OCI-LY1 (cell line): ENCODE data around the gene DYSF.

Experiments
- H2AFZ ChIP-seq: fragments of 200-600 bp; sonication (generic), shearing (Covaris generic); 2 replicates; pipeline ENCODE4 v1.6.0; 2014; ENCODE audit warnings: antibody characterized with exemption, mild to moderate bottlenecking, low read length
- H3F3A ChIP-seq: fragments of 200-600 bp; sonication (generic), shearing (Covaris generic); 2 replicates; pipeline ENCODE4 v1.6.0; 2014; ENCODE audit warnings: mild to moderate bottlenecking, antibody characterized with exemption, low read length, moderate library complexity; ENCODE audit not compliant: insufficient read depth
- H3K27ac ChIP-seq: fragments of 200-600 bp; sonication (generic); 2 replicates; pipeline ENCODE4 v1.5.1; 2014; ENCODE audit warnings: low read length, mixed run types, mild to moderate bottlenecking, low read depth; ENCODE audit not compliant: poor library complexity, severe bottlenecking
- H3K27me3 ChIP-seq: fragments of 200-600 bp; sonication (generic); 2 replicates; pipeline ENCODE4 v1.6.0; 2014; ENCODE audit warnings: antibody characterized with exemption, mild to moderate bottlenecking, low read length, moderate library complexity; ENCODE audit not compliant: insufficient read depth
- H3K36me3 ChIP-seq: fragments of 200-600 bp; sonication (generic); 2 replicates; pipeline ENCODE4 v1.6.1; 2014; ENCODE audit warnings: mild to moderate bottlenecking, antibody characterized with exemption, low read length, moderate library complexity, mixed read lengths; ENCODE audit not compliant: insufficient read depth
- H3K4me1 ChIP-seq: fragments of 200-600 bp; sonication (generic); 2 replicates; pipeline ENCODE4 v1.5.1; 2014; ENCODE audit warnings: mild to moderate bottlenecking, low read length, moderate library complexity; ENCODE audit not compliant: insufficient read depth, severe bottlenecking
- H3K4me2 ChIP-seq: fragments of 200-600 bp; sonication (generic), shearing (Covaris generic); 2 replicates; pipeline ENCODE4 v1.6.1; 2014; ENCODE audit warnings: low read length
- H3K4me3 ChIP-seq: fragments of 200-600 bp; sonication (generic); 2 replicates; pipeline ENCODE4 v1.5.1; 2014; ENCODE audit warnings: low read length, low read depth, mild to moderate bottlenecking, mixed read lengths; ENCODE audit not compliant: poor library complexity, severe bottlenecking
- H3K79me2 ChIP-seq: fragments of 200-600 bp; shearing (Covaris generic); 2 replicates; pipeline ENCODE4 v1.6.1; 2016; ENCODE audit warnings: mixed run types, low read length, mixed read lengths; ENCODE audit not compliant: insufficient read depth
- H3K9ac ChIP-seq: fragments of 200-600 bp; sonication (generic), shearing (Covaris generic); 2 replicates; pipeline ENCODE4 v1.6.1; 2014; ENCODE audit warnings: mild to moderate bottlenecking, low read length, mixed read lengths
- H3K9me2 ChIP-seq: fragments of 200-600 bp; sonication (generic), shearing (Covaris generic); 2 replicates; pipeline ENCODE4 v1.6.1; 2014; ENCODE audit warnings: low read depth, mild to moderate bottlenecking, low read length, mixed read lengths
- H3K9me3 ChIP-seq: fragments of 200-600 bp; shearing (Covaris generic); 2 replicates; pipeline ENCODE4 v1.6.1; 2014; ENCODE audit warnings: low read length, mixed read lengths
- H4K20me1 ChIP-seq: fragments of 200-600 bp; sonication (generic), shearing (Covaris generic); 2 replicates; pipeline ENCODE4 v1.6.0; 2016; ENCODE audit warnings: mild to moderate bottlenecking, low read length; ENCODE audit not compliant: insufficient read depth
- EZH2 ChIP-seq: fragments of 200-600 bp; sonication (generic), shearing (Covaris generic); IDR thresholded peaks from 2 replicates; pipeline ENCODE4 v1.8.0; 2017; ENCODE audit warnings: borderline replicate concordance, mixed run types, mild to moderate bottlenecking, antibody characterized with exemption, low read length, moderate library complexity, mixed read lengths
- TF ChIP-seq, protein P1 (sequence below): fragments of 200-600 bp; sonication (generic), shearing (Covaris generic); IDR thresholded peaks from 2 replicates; pipeline ENCODE4 v1.5.1; 2017; ENCODE audit warnings: mild to moderate bottlenecking, antibody characterized with exemption, low read length, moderate library complexity, mixed read lengths

Gene DYSF

GRCh38 chr2:71503837-71504236 lies 50.5 kb downstream of the DYSF start:
- Histone ChIP-seq H3K79me2 (no peaks in the 10 kb centered on the region), H3K9ac (no peak overlapping the region), H3K9me3 (no peaks in the 10 kb centered on the region), H3K4me1 (no peaks in the 10 kb centered on the region), H3F3A (no peaks in the 10 kb centered on the region), H3K27me3 (no peaks in the 10 kb centered on the region), H3K9me2 (no peaks in the 10 kb centered on the region), H2AFZ (no peak overlapping the region), H3K27ac (no peak overlapping the region), H3K4me2 (no peak overlapping the region), H4K20me1 (no peaks in the 10 kb centered on the region), H3K4me3 (no peak overlapping the region), H3K36me3 (no peaks in the 10 kb centered on the region)
- TF ChIP-seq EZH2: no peak
- TF ChIP-seq, protein P1, sequence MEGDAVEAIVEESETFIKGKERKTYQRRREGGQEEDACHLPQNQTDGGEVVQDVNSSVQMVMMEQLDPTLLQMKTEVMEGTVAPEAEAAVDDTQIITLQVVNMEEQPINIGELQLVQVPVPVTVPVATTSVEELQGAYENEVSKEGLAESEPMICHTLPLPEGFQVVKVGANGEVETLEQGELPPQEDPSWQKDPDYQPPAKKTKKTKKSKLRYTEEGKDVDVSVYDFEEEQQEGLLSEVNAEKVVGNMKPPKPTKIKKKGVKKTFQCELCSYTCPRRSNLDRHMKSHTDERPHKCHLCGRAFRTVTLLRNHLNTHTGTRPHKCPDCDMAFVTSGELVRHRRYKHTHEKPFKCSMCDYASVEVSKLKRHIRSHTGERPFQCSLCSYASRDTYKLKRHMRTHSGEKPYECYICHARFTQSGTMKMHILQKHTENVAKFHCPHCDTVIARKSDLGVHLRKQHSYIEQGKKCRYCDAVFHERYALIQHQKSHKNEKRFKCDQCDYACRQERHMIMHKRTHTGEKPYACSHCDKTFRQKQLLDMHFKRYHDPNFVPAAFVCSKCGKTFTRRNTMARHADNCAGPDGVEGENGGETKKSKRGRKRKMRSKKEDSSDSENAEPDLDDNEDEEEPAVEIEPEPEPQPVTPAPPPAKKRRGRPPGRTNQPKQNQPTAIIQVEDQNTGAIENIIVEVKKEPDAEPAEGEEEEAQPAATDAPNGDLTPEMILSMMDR: no peak

- H3K9me2 ChIP-seq: no peaks in the 10 kb centered on the region
- no peaks in the 10 kb centered on the region for H3K27me3 ChIP-seq
- H2AFZ ChIP-seq: no peak overlapping the region
- H3K36me3 ChIP-seq: no peaks in the 10 kb centered on the region
- no peaks in the 10 kb centered on the region for H3F3A ChIP-seq
- no peaks in the 10 kb centered on the region for H3K4me1 ChIP-seq
- H3K9ac ChIP-seq: no peak overlapping the region
- no peaks in the 10 kb centered on the region for H3K79me2 ChIP-seq
- H3K9me3 ChIP-seq: no peaks in the 10 kb centered on the region
- no peaks in the 10 kb centered on the region for H4K20me1 ChIP-seq
- H3K4me2 ChIP-seq: no peak overlapping the region
- H3K27ac ChIP-seq: no peak overlapping the region
- H3K4me3 ChIP-seq: no peak overlapping the region
- TF ChIP-seq EZH2: no peak
- TF ChIP-seq, protein P1: no peak
Measured at GRCh38 chr2:71504611-71505010, 51.2 kb downstream of the DYSF start.

DNA sequence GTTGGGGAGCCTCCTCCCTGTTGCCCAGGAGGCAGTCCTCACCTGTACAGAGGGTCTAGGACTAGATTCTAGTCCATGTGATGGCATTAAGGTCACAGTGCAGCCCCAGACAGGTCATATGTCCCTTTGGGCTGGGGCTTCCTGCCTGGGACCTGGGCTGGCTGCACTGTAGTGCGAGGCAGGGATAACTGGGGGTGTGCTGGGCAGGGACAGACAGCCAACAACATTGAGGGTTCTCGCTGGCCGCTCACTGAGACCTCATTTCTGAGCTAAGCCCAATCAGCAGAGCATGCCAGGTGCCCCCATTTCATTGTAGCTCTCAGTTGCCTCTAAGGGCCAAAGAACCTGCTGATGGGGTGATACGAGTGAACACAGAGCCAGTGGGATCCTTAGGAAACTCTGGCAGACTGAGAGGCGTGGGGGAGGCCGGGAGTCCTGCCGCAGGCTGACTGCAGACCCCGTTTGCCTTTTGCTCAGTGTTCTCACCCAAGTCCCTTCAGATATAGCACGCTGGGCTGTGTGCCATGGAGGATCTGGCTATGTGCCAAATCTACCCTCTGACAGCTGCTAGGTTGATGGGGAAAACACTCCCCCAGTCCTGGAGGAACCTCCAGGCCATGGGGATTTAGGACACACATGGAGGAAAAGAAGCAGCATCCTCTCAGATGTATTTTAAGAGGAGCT lies 51.9 kb downstream of the DYSF start:
- Histone ChIP-seq H3K27me3 (no peaks in the 10 kb centered on the region), H4K20me1 (no peaks in the 10 kb centered on the region), H3K4me3 (no peak overlapping the region), H3K36me3 (no peaks in the 10 kb centered on the region), H3K4me1 (no peaks in the 10 kb centered on the region), H3K4me2 (no peak overlapping the region), H3K9me3 (no peaks in the 10 kb centered on the region), H3K79me2 (no peaks in the 10 kb centered on the region), H2AFZ (no peak overlapping the region), H3K27ac (no peak overlapping the region), H3F3A (no peaks in the 10 kb centered on the region), H3K9ac (no peak overlapping the region), H3K9me2 (no peaks in the 10 kb centered on the region)
- TF ChIP-seq, protein P1: no peak
- no peak for TF ChIP-seq EZH2
